ENCODE results near the gene VWDE.
A peak's percentile ranks its signal among the peaks of the same experiment; 100 is the strongest.

Gene VWDE

DNA sequence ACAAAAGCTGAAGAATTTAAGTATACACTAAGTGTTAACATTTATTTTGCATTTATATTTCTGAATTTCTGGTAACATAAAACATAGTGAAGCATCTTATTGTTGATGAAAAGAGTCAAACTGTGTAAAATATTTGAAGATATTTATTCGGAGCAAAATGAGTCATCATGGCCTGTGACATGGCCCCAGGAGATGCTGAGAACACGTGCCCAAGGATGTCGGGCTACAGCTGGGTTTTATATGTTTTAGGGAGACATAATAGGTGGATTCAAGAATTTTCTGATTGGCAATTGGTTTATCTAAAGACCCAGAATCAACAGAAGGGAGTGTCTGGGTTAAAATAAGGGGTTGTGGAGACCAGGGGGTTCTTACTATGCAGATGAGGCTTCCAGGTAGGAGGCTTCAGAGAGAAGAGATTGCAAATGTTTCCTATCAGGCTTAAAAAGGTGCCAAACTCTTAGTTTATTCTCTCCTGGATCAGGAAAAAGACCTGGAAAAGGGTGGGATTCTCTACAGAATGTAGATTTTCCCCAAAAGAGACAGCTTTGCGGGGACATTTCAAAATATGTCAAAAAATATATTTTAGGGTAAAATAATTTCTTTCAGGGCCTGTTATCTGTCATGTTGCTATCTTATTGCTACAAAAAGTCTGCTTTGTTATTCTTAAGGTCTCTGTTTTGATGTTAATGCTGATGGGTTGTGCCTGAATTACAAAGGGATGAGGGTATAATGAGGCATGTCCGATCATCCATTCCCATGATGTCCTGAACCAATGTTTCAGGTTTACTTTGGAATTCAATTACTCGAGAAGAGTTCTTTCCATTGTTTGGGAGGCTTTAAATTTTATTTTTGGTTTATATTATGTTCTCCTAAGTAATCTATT, 74.5 kb downstream of the VWDE start:
- no peak for DNase-seq (ENCODE audit: low read depth)

DNA sequence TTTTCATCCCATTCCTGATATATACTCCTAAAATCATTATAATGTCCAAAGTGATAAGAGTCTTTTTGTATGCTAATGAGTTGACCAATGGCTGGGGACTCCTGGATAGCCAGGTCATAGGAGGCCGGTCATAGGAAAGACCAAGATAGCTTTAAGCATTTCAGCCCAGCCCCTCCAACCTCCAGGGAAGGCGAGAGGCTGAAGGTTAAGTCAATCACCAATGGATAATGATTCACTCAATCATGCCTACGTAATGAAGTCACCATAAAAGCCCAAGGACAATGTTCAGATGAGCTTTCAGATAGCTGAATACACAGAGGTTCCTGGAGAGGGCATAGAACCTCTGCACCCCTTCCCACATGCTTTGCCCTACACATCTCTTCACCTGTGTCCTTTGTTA, 75.7 kb downstream of the VWDE start:
- DNase-seq (ENCODE audit: low read depth), result no peak

DNA sequence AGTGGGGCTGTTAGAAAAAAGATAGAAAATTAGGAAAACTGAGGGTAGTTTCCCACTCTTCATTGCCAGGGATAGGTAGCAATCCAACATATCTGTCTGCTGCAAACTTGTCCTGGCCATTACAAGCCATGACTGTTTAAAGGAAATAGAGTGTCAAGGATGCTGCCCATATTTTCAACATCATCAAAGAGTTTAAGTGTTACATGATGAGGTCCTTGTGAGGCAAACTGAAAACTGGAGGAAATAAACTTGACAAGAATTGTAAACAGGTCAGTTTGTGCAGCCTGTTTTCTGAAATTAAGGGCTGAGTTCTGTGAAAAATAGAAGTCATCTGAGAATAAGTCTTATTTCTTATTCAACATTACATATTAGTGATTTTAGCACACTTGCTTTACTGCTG, 78.0 kb downstream of the VWDE start:
- no peak for DNase-seq (ENCODE audit: low read depth)

DNA sequence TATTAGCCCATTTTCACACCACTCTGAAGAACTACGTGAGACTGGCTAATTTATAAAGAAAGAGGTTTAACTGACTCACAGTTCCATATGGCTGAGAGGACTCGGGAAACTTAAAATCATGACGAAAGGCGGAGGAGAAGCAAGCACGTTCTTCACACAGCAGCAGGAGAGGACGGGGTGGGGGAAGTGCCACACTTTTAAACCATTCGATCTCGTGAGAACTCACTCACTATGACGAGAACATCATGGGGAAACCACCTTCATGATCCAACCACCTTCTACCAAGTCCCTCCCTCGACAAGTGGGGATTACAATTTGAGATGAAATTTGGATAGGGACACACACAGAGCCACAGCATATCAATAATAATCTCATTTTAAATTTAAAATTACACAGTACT, 80.2 kb downstream of the VWDE start:
- DNase-seq (ENCODE audit: low read depth), result no peak

DNA sequence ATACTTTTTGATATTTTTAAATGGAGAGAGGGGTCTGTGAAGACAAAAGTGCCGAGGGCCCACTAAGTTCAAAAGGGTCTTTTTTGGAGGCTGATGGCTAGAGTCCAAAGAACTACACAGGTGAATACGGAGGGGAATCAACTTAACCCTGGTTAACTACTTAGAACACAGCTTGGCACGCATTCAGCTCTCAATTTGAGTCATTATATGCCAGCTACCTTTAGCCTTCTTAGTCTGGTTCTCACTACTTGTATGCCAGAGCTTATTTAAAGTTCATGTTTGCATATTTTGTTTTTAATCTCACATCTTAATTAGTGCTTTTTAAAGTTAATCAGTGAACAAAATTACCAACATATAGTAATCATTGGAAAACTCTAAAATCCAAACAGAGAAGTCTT, 80.8 kb downstream of the VWDE start:
- no peak for DNase-seq (ENCODE audit: low read depth)

DNA sequence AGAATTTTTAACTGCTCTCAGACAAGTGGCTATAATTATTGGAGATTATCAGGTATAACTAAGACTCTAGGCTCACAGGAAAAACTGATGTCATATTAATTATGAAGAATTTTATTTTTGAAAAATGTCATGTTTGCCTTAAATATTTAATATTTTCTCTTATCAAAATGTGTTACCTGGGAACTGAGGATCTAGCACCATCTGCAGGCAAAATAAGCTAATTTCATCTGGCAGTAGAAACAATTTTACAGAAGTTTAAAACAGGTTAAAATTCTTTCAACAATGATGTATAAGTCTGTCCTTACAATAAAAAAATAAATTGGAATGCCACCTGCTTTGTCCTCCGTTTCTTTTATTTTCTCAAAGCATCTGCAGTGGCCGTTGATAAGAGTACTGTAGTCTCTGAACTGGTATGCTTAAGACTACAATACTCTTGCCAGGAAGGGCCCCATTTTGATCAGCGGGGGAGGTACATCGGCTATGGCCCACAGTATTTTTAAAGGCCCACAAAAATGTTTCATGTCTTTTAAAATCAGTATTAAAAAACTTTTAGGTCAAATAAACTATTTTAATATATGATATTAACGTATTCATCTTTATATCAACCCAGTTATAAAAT, 81.3 kb downstream of the VWDE start:
- peak; percentile 42 for DNase-seq (ENCODE audit: low read depth)

DNA sequence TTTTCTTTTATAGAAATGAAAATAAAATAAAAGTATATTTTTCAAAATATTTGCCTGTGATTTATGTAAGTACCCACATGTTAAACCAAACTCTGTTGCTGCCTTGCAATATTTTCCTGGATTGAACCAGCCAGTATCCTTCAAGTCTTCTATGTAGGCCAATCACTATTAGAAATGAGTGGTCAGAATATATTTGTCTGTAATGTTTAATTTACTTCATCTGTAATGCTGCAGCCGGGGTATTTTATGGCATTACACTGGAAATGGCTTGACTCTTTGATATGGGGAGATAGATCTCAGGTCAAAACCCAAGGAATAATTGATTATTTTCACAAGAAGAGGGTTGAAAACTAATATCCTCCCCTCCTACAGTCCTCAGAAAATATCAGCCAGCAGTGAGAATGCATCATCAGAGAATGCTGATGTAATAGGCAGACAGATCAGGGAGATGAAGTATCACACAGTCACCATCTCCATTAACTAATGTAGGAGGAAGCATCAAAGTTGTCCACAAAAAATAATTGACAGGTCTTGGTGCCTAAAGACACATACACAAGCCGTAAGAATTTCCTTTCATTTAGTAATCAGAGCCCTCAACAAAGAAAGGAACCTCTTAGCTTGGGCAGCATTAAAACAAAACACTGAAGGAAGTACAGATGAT, 82.5 kb downstream of the VWDE start:
- DNase-seq (ENCODE audit: low read depth), result no peak

DNA sequence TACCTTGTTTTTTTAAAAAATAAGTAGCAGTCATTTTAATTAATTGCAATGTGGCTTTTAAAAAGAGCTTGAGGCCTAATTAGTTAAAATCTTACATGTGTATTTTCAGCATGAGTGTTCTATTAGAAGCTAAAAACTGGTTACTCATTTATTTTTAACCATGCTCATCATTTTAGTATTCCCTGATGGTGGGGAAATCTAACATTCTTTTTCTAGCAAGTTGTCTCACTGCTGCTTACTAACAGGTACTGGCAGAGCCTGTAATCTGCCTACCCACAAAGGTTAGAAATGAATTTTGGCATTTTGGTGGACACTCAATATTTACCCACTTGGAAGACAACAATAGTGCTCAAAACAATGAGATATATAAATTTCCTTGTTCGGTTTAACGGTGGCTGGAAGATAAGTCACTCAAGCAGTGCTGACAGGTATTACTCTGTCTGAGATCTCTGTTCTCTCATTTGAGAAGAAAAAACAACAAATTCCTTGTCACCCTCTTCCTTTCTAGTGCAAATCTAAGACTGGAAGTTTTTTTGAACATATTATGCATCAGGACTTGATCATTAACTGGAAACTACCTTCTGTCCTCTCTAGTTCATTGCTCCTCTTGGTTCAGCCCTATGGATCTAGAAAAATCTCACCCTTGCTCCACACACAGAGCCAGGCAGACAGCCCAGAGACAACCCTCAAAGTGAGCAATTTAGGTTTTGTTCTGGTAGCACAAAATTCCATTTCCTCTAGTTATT, 83.3 kb downstream of the VWDE start:
- DNase-seq (ENCODE audit: low read depth), result no peak

DNA sequence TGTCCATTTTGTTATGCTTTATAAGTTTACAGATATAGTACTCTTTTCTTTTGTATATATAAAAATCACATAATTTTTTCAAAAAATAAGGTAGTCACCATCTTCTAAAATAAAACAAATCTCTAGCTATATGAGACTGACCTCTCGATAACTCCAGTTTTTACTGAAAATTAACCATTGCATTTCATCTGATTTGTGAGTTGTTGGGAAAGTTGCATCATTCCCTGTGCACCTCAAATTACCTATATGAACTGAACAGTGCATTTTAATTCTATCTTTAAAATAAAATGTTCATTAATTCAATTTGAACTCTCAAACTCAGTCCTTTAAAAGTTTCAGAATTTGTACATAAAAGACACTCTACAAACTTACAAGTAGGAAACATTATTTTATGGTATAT, 86.0 kb downstream of the VWDE start:
- DNase-seq (ENCODE audit: low read depth), result no peak

DNA sequence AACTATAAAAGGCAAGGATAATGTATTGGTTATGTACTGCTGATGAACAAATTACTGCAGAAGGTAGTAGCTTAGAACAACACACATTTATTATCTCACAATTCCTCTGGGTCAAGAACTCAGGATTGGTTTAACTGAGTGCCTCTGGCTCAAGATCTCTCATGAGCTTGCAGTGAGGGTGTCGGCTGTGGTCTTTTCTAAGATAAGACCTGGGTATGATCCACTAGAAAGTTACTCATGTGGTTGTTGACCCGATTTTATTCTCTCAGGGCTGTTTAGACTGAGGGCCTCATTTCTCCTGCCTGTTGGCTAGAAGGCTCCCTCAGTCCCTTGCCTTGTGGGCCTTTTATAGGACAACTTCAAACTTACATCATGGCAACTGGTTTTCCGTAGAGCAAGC, 86.7 kb downstream of the VWDE start:
- no peak for DNase-seq (ENCODE audit: low read depth)

DNA sequence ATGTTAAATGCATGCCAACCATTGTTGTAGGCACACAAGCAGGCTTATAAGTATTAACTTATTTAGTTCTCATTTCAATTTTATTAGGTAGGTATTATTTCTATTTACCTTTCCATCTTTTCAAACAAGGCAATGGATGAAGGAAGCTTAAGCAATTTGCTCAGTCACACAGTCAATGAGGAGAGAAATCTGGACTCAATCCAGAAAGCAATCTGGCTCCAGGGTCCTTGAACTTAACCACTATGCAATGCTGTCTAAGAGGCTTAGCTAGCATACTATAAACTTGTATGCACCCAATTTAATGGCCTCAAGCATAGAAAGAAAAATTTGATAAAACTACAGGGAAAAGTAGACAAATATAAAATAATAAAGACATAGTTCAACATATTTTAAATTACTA, 88.6 kb downstream of the VWDE start:
- DNase-seq (ENCODE audit: low read depth), result peak; percentile 42

DNA sequence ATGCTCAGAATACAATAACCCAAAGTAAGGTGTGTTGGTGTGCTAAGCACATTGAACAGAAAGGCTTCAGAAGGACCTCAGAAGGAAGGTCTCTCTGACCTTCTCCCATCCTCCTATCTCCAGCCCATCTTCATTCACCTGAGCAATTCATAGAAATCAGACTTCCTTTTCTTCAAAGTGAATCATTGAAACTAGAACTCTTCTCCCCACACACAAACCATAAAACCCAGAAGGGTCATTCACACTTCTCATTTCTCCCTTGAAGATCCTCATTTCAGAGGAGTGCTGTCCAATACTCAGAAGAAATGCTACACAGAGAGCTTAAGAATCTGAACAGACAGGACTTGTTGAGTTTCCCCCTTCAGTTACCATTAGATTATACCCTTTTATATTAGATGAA, 89.5 kb downstream of the VWDE start:
- no peak for DNase-seq (ENCODE audit: low read depth)

DNA sequence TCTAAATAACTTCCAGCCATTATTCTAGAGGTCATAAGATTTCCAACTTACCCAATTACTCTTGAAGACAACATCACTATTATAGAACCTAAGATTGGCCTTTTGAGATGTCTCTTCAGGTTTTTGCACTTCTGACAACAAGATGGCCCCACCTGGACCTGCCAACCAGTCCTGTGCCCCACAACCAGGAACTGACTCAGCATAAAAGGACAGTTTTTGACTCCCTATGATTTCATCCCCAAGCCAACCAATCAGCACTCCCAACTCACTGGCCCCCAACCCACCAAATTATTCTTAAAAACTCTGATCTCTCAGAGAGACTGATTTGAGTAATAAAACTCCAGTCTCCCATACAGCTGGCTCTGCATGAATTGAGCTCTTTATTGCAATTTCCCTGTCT, 98.2 kb downstream of the VWDE start:
- DNase-seq (ENCODE audit: low read depth), result no peak

DNA sequence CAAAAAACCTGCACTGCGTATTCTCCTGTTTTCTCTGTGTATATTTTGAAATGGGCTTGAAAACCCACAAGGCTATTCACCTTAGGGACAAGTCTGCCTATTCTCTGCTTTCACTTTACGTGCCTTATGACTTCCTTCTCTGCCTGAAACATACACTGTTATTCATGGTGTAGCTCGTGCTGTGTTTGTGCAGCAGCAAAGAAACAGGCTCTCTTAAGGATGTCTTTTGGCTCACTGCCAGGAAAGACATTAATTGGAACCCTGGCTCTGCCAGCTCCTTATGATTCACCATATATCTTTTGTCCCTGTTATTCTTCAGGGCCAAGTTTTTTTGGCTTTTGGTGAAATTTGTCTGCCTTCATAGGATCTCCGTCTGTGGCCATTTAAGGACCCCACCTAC, 100.2 kb downstream of the VWDE start:
- DNase-seq (ENCODE audit: low read depth), result no peak

DNA sequence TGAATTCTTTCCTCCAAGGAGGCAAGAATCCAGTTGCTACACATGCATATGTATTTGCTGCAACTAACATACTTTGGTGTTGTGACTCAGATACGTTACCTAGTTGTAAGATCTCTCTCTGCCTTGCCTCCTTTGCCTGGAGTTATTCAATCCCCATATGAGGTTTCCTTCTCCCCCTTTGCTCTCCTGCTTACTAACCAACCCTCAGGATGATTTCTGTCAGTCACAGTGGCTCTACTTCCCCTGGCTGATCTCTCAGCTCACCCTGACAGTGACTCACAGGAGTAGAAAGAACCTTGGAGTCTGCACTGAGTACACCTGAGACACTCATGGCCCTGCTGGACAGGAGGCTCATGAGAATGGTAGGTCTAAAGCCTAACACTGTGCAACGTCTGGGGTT, 100.6 kb downstream of the VWDE start:
- peak; percentile 17 for DNase-seq (ENCODE audit: low read depth)

DNA sequence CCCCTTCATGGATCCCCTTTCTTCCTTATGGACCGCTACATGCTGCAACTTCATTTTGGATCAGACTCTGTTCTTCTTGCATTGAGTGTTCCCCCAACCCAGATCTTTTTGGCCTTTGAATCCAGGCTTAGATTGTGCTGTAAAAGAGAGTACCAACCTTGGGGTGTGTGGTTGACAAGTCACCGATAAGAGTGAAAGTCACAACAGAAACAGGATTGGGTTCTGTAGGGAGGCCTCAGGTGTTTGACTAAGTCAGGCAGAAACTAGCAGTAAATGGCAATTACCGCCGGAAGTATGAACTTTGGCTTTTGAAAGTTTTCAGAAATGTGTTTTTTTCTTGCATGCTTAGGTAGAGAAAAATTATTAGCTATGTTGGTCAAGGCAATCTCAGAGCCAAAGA, 103.2 kb downstream of the VWDE start:
- no peak for DNase-seq (ENCODE audit: low read depth)

DNA sequence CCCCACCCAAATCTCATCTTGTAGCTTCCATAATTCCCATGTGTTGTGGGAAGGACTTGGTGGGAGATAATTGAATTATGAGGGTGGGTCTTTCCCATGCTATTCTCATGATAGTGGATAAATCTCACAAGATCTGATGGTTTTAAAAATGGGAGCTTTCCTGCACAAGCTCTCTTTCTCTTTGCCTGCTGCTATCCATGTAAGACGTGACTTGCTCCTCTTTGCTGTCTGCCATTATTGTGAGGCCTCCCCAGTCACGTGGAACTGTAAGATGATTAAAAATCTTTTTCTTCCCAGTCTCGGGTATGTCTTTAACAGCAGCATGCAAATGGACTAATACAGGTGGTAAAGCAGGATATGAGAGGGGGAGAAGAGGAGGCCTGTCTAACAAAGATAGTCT, 104.3 kb downstream of the VWDE start:
- DNase-seq (ENCODE audit: low read depth), result no peak

DNA sequence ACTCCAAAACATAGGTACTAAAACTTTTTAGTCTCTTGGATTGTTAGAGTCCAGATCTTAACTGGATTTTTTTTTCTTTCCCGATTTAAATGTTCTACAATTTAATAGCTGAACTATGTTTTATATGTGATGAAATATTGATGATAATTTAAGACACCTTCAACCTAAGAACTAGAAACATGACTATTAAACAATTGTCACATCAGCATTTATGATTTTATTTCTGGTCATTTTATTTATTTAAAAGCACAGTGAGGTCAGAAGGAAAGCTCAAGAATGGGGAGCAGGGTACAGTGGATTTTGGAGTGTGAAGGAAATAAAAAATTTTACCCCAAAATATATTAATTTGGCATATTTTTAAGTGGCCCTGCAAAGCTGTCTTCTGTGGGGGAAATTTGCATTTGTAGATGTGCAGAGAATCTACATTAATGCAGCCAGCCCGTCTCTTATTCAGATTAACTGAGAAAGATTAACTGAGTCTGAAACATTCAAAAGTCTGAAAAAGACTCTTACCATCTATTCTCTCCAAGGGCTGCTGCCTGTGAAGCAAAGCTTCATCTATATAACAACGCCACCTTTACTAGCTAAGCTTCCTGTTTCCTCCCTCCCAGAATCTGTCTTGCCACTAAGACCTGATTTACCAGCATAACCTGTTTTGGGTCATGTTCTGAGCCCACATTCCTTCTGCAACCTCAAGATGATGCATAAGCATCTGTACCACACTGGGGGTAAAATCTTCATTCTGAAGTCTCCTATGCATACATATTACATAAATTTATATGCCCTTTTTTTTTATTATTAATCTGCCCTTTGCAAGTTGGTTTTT, 106.2 kb downstream of the VWDE start:
- DNase-seq (ENCODE audit: low read depth), result no peak

DNA sequence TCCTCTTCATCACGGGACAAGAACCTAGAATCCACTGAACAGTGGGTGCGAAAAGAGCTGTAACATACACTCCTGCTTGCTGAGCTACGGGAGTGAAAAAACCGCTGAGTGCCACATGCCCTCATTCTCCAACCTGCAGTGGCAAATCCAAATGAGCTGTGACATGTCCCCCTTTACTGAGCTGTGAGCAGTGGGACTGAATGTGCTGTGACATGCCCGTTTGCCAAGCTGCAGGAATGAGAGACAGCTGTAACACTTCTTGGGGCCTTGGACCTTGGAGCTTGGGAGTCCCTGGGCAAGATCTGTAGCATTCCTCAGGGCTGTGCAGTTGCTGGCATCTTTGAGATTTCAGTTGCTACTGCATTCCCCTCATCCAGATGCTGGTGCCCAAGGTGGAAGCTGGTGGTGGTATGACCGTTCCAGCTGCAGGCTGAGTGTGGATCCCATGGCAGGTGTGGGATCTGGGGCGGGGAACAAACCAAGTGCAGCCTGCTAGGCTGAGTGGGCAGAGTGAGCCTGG, 107.6 kb downstream of the VWDE start:
- DNase-seq (ENCODE audit: low read depth), result no peak

DNA sequence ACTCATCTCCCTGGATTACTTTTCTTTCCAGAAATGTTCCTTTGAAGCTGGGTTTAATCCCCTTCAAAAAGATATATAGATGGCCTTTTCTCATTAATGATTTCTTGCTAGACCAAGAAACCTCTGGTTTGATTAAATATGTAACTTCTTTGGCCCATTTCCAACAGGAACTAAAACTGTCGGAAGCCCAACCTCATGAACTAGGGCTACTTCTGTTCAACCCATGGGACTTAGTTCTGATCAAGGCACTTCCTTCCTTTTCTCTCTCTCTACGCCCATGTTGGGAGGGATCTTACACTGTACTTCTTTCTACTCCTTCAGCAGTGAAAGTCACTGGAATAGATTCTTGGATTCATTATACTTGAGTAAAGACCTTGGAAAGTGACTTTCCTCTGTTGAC, 109.0 kb downstream of the VWDE start:
- DNase-seq (ENCODE audit: low read depth), result no peak

DNA sequence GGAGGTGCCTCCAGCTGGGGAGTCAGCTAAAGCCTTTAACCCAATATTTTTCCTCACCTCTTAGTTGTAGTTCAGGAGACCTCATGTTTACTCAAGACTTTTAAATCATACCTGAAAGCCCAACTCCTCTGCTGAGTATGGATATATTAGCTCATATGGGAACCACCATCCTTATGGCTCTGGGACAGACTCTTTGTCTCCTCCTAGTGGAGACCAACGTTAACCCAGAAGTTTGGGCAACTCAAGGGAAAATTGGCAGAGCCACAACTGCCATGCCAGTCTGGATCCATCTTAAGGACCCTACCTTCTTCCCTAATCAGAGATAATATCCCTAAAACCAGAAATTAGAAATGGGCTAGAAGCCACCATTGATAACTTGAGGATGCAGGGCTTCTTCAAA, 111.8 kb downstream of the VWDE start:
- DNase-seq (ENCODE audit: low read depth), result peak; percentile 6

DNA sequence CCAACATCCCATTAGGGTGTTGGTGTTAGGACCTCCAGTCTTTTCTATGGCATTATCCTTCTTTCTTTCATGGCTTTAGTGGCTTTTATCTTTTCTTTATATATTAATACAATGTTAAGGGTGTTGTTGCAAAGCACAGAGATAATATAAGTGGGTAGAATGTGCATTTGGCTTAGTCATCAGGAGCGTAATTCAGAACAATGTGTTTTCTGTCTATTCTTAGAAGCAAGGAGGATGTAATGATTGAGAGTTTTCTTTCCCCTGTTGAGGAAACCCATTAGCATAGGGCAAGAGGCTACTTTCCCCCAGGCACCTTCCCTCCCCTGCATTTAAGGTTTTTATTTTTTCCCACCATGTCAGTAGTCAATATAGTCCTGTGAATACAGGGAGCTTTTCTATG, 112.9 kb downstream of the VWDE start:
- no peak for DNase-seq (ENCODE audit: low read depth)

Measured in iris pigment epithelial cell (primary cell).